ENCODE data around the gene MYL10. TPM values are rescaled to one million over a fixed set of nuclear protein-coding genes. Genes with fewer than 3 reads are reported as not detected.
"Not testable (repeated sequence)": the region's sequence is repeated elsewhere in the genome, so short reads cannot be mapped to it uniquely, and the experiment has no call there.

The MYL10 gene
- polyA plus RNA-seq, 1 donor from 2014 or later, result not detected

GRCh38 chr7:101650579-101651081 lies 21.5 kb upstream of the MYL10 start:
- Histone ChIP-seq H3K4me2 (ENCODE audit: low read length) (no peak overlapping the region), H3K9ac (ENCODE audit: low read length) (no peak overlapping the region), H3K27ac (ENCODE audit: low read length) (no peak overlapping the region), H3K27me3 (ENCODE audit: insufficient read depth, low read depth, low read length) (no peaks in the 10 kb centered on the region), H3K36me3 (ENCODE audit: insufficient read depth, low read length) (no peaks in the 10 kb centered on the region), H3F3A (ENCODE audit: insufficient read depth, low read length, poor library complexity, severe bottlenecking) (no peaks in the 10 kb centered on the region), H3K4me3 (ENCODE audit: low read length) (no peak overlapping the region), H2AFZ (ENCODE audit: low read depth, low read length) (no peak overlapping the region), H3K9me2 (ENCODE audit: insufficient read depth, low read length) (no peaks in the 10 kb centered on the region), H3K9me3 (ENCODE audit: low read length) (no peaks in the 10 kb centered on the region), H4K20me1 (ENCODE audit: insufficient read depth) (no peaks in the 10 kb centered on the region), H3K79me2 (replicated peaks; ENCODE audit: insufficient read depth, low read length) (no peaks in the 10 kb centered on the region)
- TF ChIP-seq REST (IDR thresholded peaks at IDR 0.05; ENCODE audit: borderline replicate concordance) (no peak), CTCF (IDR thresholded peaks at IDR 0.05; ENCODE audit: poor library complexity, severe bottlenecking) (no peak), TAF1 (IDR thresholded peaks at IDR 0.05; ENCODE audit: low read depth) (no peak), EZH2 (IDR thresholded peaks at IDR 0.05; ENCODE audit: borderline replicate concordance, insufficient read depth, low read length, poor library complexity, severe bottlenecking) (no peak), EP300 (conservative IDR thresholded peaks at IDR 0.05; ENCODE audit: poor library complexity, severe bottlenecking) (no peak), MXI1 (conservative IDR thresholded peaks at IDR 0.05; ENCODE audit: poor library complexity, severe bottlenecking) (no peak), SMC3 (conservative IDR thresholded peaks at IDR 0.05; ENCODE audit: poor library complexity) (no peak), RAD21 (conservative IDR thresholded peaks at IDR 0.05) (no peak), POLR2AphosphoS5 (IDR thresholded peaks at IDR 0.05) (no peak)

GRCh38 chr7:101647876-101648275 lies 18.8 kb upstream of the MYL10 start:
- H3K27me3 ChIP-seq (ENCODE audit: insufficient read depth, low read depth, low read length); H2AFZ ChIP-seq (ENCODE audit: low read depth, low read length); H3K36me3 ChIP-seq (ENCODE audit: insufficient read depth, low read length); H3K4me2 ChIP-seq (ENCODE audit: low read length); H3K4me3 ChIP-seq (ENCODE audit: low read length); H3K9ac ChIP-seq (ENCODE audit: low read length); H3F3A ChIP-seq (ENCODE audit: insufficient read depth, low read length, poor library complexity, severe bottlenecking); H4K20me1 ChIP-seq (ENCODE audit: insufficient read depth); H3K27ac ChIP-seq (ENCODE audit: low read length); H3K9me3 ChIP-seq (ENCODE audit: low read length); H3K9me2 ChIP-seq (ENCODE audit: insufficient read depth, low read length); H3K79me2 ChIP-seq (replicated peaks; ENCODE audit: insufficient read depth, low read length): not testable (repeated sequence)

- no peaks in the 10 kb centered on the region for H3K9me2 ChIP-seq (ENCODE audit: insufficient read depth, low read length)
- H3F3A ChIP-seq (ENCODE audit: insufficient read depth, low read length, poor library complexity, severe bottlenecking), result no peaks in the 10 kb centered on the region
- TF ChIP-seq SMC3 (conservative IDR thresholded peaks at IDR 0.05; ENCODE audit: poor library complexity), result no peak
- TF ChIP-seq EZH2 (IDR thresholded peaks at IDR 0.05; ENCODE audit: borderline replicate concordance, insufficient read depth, low read length, poor library complexity, severe bottlenecking), result no peak
- TF ChIP-seq REST (IDR thresholded peaks at IDR 0.05; ENCODE audit: borderline replicate concordance), result no peak
- no peak for TF ChIP-seq CTCF (IDR thresholded peaks at IDR 0.05; ENCODE audit: poor library complexity, severe bottlenecking)
- TF ChIP-seq POLR2AphosphoS5 (IDR thresholded peaks at IDR 0.05), result no peak
- no peak for TF ChIP-seq MXI1 (conservative IDR thresholded peaks at IDR 0.05; ENCODE audit: poor library complexity, severe bottlenecking)
- TF ChIP-seq EP300 (conservative IDR thresholded peaks at IDR 0.05; ENCODE audit: poor library complexity, severe bottlenecking), result no peak
- no peak for TF ChIP-seq TAF1 (IDR thresholded peaks at IDR 0.05; ENCODE audit: low read depth)
- no peak for TF ChIP-seq RAD21 (conservative IDR thresholded peaks at IDR 0.05)
- no peaks in the 10 kb centered on the region for H3K27me3 ChIP-seq (ENCODE audit: insufficient read depth, low read depth, low read length)
- no peak overlapping the region for H3K4me3 ChIP-seq (ENCODE audit: low read length)
- no peak overlapping the region for H2AFZ ChIP-seq (ENCODE audit: low read depth, low read length)
- H3K4me2 ChIP-seq (ENCODE audit: low read length), result no peak overlapping the region
- no peak overlapping the region for H3K27ac ChIP-seq (ENCODE audit: low read length)
- no peaks in the 10 kb centered on the region for H4K20me1 ChIP-seq (ENCODE audit: insufficient read depth)
- H3K79me2 ChIP-seq (replicated peaks; ENCODE audit: insufficient read depth, low read length), result no peaks in the 10 kb centered on the region
- no peaks in the 10 kb centered on the region for H3K9me3 ChIP-seq (ENCODE audit: low read length)
- H3K9ac ChIP-seq (ENCODE audit: low read length), result no peak overlapping the region
- H3K36me3 ChIP-seq (ENCODE audit: insufficient read depth, low read length), result no peaks in the 10 kb centered on the region
These were observed 16.9 kb upstream of the MYL10 start for GRCh38 chr7:101645951-101646350.

Data from neural cell (in vitro differentiated cells).